GM12872 (cell line): ENCODE data around the gene TGFBR2.

ENCODE experiments used
- TF ChIP-seq, protein P1 (sequence below): IDR thresholded peaks from 3 replicates; pipeline ENCODE4 v1.5.1; 2011; ENCODE audit warnings: low read depth, mild to moderate bottlenecking, low read length, moderate library complexity; ENCODE audit not compliant: insufficient read depth

TGFBR2 gene

DNA sequence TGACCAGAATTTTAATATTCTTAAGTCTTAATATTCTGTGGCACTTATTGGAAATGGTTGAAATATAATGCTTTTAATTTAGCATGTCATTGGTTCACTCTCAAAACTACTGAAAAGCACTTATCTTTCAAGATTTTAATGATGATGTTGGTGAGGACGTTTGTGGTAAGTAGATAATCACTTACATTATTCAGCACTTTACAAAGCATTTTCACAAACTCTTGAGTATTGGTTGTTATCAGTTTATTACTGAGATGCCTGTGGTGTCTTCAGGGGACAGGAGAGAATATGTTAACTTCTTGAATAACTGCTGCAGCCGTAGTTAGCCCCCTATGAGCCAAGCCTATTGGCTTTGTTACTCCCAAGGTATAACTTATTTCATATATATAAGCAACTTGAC, 15.2 kb downstream of the TGFBR2 start:
- TF ChIP-seq, protein P1, sequence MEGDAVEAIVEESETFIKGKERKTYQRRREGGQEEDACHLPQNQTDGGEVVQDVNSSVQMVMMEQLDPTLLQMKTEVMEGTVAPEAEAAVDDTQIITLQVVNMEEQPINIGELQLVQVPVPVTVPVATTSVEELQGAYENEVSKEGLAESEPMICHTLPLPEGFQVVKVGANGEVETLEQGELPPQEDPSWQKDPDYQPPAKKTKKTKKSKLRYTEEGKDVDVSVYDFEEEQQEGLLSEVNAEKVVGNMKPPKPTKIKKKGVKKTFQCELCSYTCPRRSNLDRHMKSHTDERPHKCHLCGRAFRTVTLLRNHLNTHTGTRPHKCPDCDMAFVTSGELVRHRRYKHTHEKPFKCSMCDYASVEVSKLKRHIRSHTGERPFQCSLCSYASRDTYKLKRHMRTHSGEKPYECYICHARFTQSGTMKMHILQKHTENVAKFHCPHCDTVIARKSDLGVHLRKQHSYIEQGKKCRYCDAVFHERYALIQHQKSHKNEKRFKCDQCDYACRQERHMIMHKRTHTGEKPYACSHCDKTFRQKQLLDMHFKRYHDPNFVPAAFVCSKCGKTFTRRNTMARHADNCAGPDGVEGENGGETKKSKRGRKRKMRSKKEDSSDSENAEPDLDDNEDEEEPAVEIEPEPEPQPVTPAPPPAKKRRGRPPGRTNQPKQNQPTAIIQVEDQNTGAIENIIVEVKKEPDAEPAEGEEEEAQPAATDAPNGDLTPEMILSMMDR = no peak

DNA sequence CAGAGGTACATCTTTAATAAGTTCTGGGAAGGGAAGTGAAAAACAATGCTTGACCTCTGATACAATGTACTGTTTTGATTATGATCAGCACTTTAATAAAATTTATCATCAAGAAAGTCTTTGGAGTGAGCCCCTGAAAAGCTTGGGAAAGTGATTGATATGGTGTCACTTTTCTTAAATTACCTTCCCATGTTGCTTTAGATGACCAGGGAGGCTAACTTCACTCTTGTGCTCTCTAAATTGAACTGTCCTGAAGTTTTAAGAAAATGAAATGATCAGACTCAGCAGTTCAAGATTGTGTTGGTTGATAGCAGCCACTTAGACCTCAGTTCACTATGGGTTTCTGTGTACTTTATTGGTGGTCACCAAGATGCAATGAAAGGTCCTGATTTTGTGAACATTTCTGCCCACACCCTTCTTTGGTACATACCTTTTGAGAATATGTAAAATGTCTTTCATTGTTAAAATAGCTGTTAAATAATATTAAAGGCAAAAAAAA, 15.7 kb downstream of the TGFBR2 start:
- TF ChIP-seq, protein P1 = no peak

DNA sequence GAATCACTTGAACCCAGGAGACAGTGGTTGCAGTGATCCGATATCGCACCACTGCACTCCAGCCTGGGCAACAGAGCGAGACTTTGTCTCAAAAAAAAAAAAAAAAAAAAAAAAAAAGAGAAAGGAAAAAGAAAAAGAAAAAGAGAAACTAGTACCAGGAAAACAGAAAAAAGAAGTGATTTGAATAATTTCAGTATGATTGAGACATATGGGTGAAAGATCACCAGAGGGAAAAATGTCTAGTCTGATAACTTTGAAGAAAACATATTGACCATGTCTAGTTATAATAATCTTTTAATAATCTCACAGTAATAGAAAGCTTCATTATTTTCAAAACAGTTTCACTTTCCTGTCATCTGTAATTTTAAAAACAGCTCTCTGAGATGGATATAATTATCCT, 16.4 kb downstream of the TGFBR2 start:
- TF ChIP-seq, protein P1 = no peak

DNA sequence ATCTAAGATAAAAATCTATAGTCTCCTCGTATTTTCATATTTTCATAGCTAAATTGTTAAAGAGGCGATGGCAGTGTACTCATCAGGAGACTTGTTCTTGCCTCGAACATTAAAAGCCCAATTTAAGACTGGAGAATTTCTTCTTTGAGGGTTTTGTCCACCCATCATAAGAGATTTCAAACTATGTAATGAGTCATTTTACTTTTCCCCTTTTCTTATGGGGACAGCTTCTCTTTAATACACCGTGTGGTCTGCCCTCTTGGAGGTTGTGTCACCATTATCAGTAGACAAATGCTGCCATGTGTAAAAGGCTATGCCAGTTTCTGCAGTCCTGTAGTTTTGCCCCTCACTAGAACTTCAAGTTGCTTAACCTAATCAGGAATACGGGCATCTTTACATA, 16.9 kb downstream of the TGFBR2 start:
- TF ChIP-seq, protein P1 = no peak

DNA sequence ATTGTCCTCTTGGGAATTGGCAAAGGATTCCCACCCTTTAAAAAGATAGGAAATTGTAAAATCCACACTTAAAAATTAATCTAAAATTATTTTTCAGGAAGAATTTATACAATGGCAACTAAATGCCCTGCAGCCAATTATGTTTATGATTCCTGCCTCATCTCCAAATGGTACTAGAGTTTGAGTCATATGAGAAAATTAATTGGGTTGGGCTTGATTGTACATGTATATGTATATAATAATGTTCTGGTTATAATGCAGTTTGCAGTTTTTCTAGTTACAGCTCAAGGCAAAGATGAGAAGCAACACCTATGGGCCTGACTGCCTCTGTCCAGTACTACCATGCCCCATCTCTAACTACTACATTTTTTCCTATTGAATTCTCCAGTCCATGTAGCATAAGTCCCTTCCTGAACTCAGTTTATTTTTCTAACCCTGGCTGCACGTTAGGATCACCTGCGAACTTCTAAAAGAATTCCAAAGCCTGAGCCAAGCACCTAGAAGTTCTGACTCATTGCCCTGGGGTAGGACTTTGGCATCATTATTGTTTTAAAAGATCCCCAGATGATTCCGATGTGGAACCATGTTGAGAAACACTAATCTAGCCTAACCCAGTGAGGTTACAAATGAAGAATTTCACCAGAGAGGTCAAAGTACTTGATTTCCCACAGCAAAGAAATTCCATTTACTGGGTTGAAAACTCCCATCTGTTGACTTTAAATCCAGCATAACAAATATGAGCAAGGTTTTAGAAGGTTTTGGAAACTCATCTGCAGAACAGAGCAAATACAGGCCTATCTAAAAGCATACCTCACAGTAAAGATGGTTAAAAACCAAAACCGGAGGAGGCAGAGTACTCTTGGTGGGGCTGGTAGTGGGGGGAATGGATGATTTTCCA, 19.4 kb downstream of the TGFBR2 start:
- TF ChIP-seq, protein P1 = no peak

DNA sequence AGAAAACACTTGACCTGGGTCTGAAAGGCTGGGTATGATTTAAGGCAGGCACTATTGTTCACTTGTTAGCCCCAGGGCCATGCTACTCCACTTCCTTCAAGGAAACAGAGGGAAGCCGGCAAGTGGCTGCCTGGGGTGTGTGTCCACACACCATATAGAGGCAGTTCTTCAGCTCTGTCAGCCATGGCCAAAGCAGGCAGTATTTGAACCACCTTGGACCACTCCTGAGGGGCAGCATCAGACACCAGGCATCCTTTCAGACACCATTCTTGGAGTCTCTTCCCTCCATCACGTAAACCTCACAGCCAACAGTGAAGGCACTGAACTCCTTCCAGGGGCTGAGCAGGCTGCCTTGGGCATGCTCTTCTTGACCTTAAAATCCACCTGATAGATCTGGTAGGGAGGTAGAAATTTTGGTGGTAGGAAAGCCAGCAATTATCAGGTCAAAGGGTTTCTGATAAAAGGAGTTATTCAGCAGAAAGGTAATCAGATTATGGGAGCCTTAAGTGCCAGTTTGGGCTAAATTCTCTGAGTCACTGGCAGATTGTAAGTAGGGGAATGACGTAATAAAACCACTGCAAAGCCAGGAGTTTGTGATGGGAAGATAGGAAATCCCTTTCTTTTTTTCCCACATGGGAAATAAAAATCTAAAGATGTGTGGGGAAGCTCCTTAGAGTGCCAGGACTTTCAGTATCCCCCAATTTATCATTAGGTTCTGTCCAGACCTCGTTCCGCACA, 20.2 kb downstream of the TGFBR2 start:
- TF ChIP-seq, protein P1 = no peak

DNA sequence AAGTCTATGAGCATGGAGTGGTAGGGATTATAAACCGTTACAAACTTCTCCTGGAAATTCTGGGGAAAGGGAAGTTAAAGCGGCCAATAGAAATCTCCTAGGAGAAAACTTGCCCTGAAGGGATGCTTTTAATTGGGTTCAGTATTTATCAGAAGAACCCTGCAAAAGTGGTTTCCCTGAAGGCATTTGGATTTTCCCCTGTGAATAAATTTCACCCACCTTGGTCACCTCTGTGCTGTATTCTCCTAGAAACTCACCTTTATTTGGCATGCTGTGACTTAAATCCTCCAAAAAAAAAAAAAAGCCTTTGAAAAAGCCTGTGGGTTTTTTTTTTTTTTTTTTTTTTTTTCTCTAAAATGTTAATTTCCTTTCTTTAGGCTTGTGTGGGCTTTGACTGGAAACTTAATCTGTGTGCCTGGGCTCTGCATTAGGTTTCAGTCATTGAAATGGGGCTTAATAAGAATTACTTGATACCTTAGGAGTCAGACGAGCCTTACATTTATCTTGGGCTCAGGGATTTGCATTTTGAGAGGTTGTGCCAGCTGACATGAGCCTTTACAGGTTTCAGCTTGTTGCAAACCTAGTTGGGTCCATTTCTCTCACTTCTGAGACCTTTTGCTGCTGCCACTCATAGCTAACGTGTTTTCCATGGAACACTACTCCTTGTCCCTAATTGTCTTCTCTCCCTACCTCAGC, 22.0 kb downstream of the TGFBR2 start:
- TF ChIP-seq, protein P1 = no peak
